Neural cell (in vitro differentiated cells): ENCODE measurements around the gene COG4. TPM values are rescaled to one million over a fixed set of nuclear protein-coding genes. Genes with fewer than 3 reads are reported as not detected.
"Not testable (repeated sequence)": the region's sequence is repeated elsewhere in the genome, so short reads cannot be mapped to it uniquely, and the experiment has no call there.

ENCODE experiments used
- H2AFZ ChIP-seq: fragments of 200-600, 300-800 bp; sonication (generic), shearing (Covaris generic); 2 replicates; pipeline ENCODE4 v1.6.0; 2014; ENCODE audit warnings: low read depth, mild to moderate bottlenecking, antibody characterized with exemption, low read length, moderate library complexity
- H3F3A ChIP-seq: fragments of 200-600 bp; shearing (Covaris generic); 2 replicates; pipeline ENCODE4 v1.6.1; 2016; ENCODE audit warnings: mild to moderate bottlenecking, moderate library complexity, mixed read lengths, antibody characterized with exemption, low read length; ENCODE audit not compliant: insufficient read depth, poor library complexity, severe bottlenecking
- H3K27ac ChIP-seq: fragments of 200-600, 300-800 bp; sonication (generic), shearing (Covaris generic); 2 replicates; pipeline ENCODE4 v1.5.1; 2014; ENCODE audit warnings: mild to moderate bottlenecking, low read length, moderate library complexity
- H3K27me3 ChIP-seq: fragments of 300-800, 200-600 bp; sonication (generic), shearing (Covaris generic); 2 replicates; pipeline ENCODE4 v1.6.0; 2014; ENCODE audit warnings: mild to moderate bottlenecking, low read depth, low read length, moderate library complexity; ENCODE audit not compliant: insufficient read depth
- H3K36me3 ChIP-seq: fragments of 300-800, 200-600 bp; sonication (generic), shearing (Covaris generic); 2 replicates; pipeline ENCODE4 v1.5.1; 2014; ENCODE audit warnings: mild to moderate bottlenecking, antibody characterized with exemption, low read length, moderate library complexity; ENCODE audit not compliant: insufficient read depth
- H3K4me2 ChIP-seq: fragments of 300-800, 200-600 bp; sonication (generic), shearing (Covaris generic); 2 replicates; pipeline ENCODE4 v1.6.0; 2014; ENCODE audit warnings: mild to moderate bottlenecking, low read length
- H3K4me3 ChIP-seq: fragments of 300-800, 200-600 bp; sonication (generic), shearing (Covaris generic); 2 replicates; pipeline ENCODE4 v1.5.1; 2014; ENCODE audit warnings: mild to moderate bottlenecking, low read length, moderate library complexity
- H3K79me2 ChIP-seq: fragments of 200-600 bp; shearing (Covaris generic); replicated peaks from 2 replicates; pipeline ENCODE4 v1.6.0; 2014; ENCODE audit warnings: mild to moderate bottlenecking, low read length, moderate library complexity; ENCODE audit not compliant: insufficient read depth
- H3K9ac ChIP-seq: fragments of 300-800, 200-600 bp; sonication (generic), shearing (Covaris generic); 2 replicates; pipeline ENCODE4 v1.6.1; 2016; ENCODE audit warnings: mild to moderate bottlenecking, low read length, mixed read lengths
- H3K9me2 ChIP-seq: fragments of 200-600 bp; shearing (Covaris generic); 2 replicates; pipeline ENCODE4 v1.6.1; 2016; ENCODE audit warnings: mild to moderate bottlenecking, low read length, mixed read lengths; ENCODE audit not compliant: insufficient read depth
- H3K9me3 ChIP-seq: fragments of 200-600, 300-800 bp; sonication (generic), shearing (Covaris generic); 2 replicates; pipeline ENCODE4 v1.6.1; 2016; ENCODE audit warnings: mild to moderate bottlenecking, mixed run types, low read length, moderate library complexity, mixed read lengths
- H4K20me1 ChIP-seq: fragments of 200-600 bp; shearing (Covaris generic); 2 replicates; pipeline ENCODE4 v1.6.1; 2016; ENCODE audit warnings: mild to moderate bottlenecking, mixed run types; ENCODE audit not compliant: insufficient read depth
- CTCF ChIP-seq: fragments of 450-650 bp; IDR thresholded peaks from 2 replicates; pipeline ENCODE4 v1.5.1; 2014; ENCODE audit warnings: antibody characterized with exemption, mild to moderate bottlenecking, moderate library complexity; ENCODE audit not compliant: poor library complexity, severe bottlenecking
- EP300 ChIP-seq: fragments of 450-650 bp; conservative IDR thresholded peaks from 2 replicates; pipeline ENCODE4 v1.6.1; 2014; ENCODE audit warnings: antibody characterized with exemption, mild to moderate bottlenecking, moderate library complexity; ENCODE audit not compliant: poor library complexity, severe bottlenecking
- EZH2 ChIP-seq: fragments of 200-600, 300-800 bp; shearing (Covaris generic), sonication (generic); IDR thresholded peaks from 2 replicates; pipeline ENCODE4 v1.6.1; 2014; ENCODE audit warnings: antibody characterized with exemption, low read length, borderline replicate concordance, mild to moderate bottlenecking; ENCODE audit not compliant: insufficient read depth, poor library complexity, severe bottlenecking
- MXI1 ChIP-seq: fragments of 450-650 bp; conservative IDR thresholded peaks from 2 replicates; pipeline ENCODE4 v1.6.1; 2014; ENCODE audit warnings: antibody characterized with exemption, mild to moderate bottlenecking; ENCODE audit not compliant: poor library complexity, severe bottlenecking
- POLR2AphosphoS5 ChIP-seq: IDR thresholded peaks from 2 replicates; pipeline ENCODE4 v1.6.1; 2012
- RAD21 ChIP-seq: fragments of 450-650 bp; conservative IDR thresholded peaks from 2 replicates; pipeline ENCODE4 v1.6.1; 2014; ENCODE audit warnings: antibody characterized with exemption, mild to moderate bottlenecking, moderate library complexity
- REST ChIP-seq: IDR thresholded peaks from 2 replicates; pipeline ENCODE4 v1.6.1; 2012; ENCODE audit warnings: borderline replicate concordance
- SMC3 ChIP-seq: fragments of 450-650 bp; conservative IDR thresholded peaks from 2 replicates; pipeline ENCODE4 v1.6.1; 2014; ENCODE audit warnings: antibody characterized with exemption, mild to moderate bottlenecking, moderate library complexity; ENCODE audit not compliant: poor library complexity
- TAF1 ChIP-seq: IDR thresholded peaks from 2 replicates; pipeline ENCODE4 v1.6.1; 2012; ENCODE audit warnings: low read depth
- polyA plus RNA-seq: library from polyadenylated mRNA; depleted of rRNA; stranded (reverse); fragments of >200 nt; gene quantifications from 2 replicates; pipeline ENCODE4 v1.2.3, GENCODE V29; 2014

The COG4 gene
- polyA plus RNA-seq, 1 donor from 2014 or later: 185 TPM

- Histone ChIP-seq H2AFZ (no peak overlapping the region), H3K27ac (no peak overlapping the region), H3K9me3 (no peaks in the 10 kb centered on the region), H3K4me2 (no peak overlapping the region), H4K20me1 (no peaks in the 10 kb centered on the region), H3K79me2 (peaks cover 62% of the 10 kb centered on the region), H3K4me3 (peak overlapping the region; percentile 51), H3K9ac (no peak overlapping the region), H3K9me2 (no peaks in the 10 kb centered on the region), H3F3A (no peaks in the 10 kb centered on the region), H3K27me3 (no peaks in the 10 kb centered on the region), H3K36me3 (peaks cover 12% of the 10 kb centered on the region)
- no peak for TF ChIP-seq EP300
- no peak for TF ChIP-seq CTCF
- no peak for TF ChIP-seq RAD21
- no peak for TF ChIP-seq REST
- no peak for TF ChIP-seq MXI1
- no peak for TF ChIP-seq EZH2
- TF ChIP-seq SMC3: no peak
- TF ChIP-seq POLR2AphosphoS5: no peak
- no peak for TF ChIP-seq TAF1
Observed at GRCh38 chr16:70527315-70527996, 4.1 kb upstream of the COG4 start.

GRCh38 chr16:70526403-70526802 lies 3.0 kb upstream of the COG4 start:
- no peaks in the 10 kb centered on the region for H3K9me3 ChIP-seq
- no peak overlapping the region for H3K27ac ChIP-seq
- no peak overlapping the region for H3K9ac ChIP-seq
- no peak for TF ChIP-seq MXI1
- no peak for TF ChIP-seq EZH2
- H3F3A ChIP-seq: no peaks in the 10 kb centered on the region
- peak overlapping the region; percentile 51 for H3K4me3 ChIP-seq
- peaks cover 66% of the 10 kb centered on the region for H3K79me2 ChIP-seq
- H3K4me2 ChIP-seq: peak overlapping the region; percentile 16
- no peaks in the 10 kb centered on the region for H3K9me2 ChIP-seq
- no peaks in the 10 kb centered on the region for H4K20me1 ChIP-seq
- H3K36me3 ChIP-seq: peaks cover 7% of the 10 kb centered on the region
- H2AFZ ChIP-seq: no peak overlapping the region
- no peaks in the 10 kb centered on the region for H3K27me3 ChIP-seq

GRCh38 chr16:70524399-70524825 lies 1.1 kb upstream of the COG4 start:
- peak overlapping the region; percentile 29 for H2AFZ ChIP-seq

More at GRCh38 chr16:70524399-70524825, 1.1 kb upstream of the COG4 start:
- not testable (repeated sequence) for H3K36me3 ChIP-seq, H3K9me2 ChIP-seq, H3K9me3 ChIP-seq, H3F3A ChIP-seq, H3K27me3 ChIP-seq, H4K20me1 ChIP-seq
- peak overlapping the region; percentile 78 for H3K4me3 ChIP-seq
- H3K4me2 ChIP-seq: peak overlapping the region; percentile 52
- peak overlapping the region; percentile 88 for H3K9ac ChIP-seq
- H3K79me2 ChIP-seq: peaks cover 63% of the 10 kb centered on the region
- H3K27ac ChIP-seq: peak overlapping the region; percentile 87
